IMR-90 (cell line): Measurements from ENCODE around the gene FAM89B. TPM values are rescaled to one million over a fixed set of nuclear protein-coding genes. Genes with fewer than 3 reads are reported as not detected.

ENCODE experiments used
- ATAC-seq: fragments of 200-7000 bp; cut with Tn5 transposase; 2 replicates; pipeline ENCODE4 v1.9.1; 2020; ENCODE audit warnings: low read depth, mild to moderate bottlenecking, moderate library complexity
- BruUV-seq: library from RNA; stranded (reverse); fragments of 400-500 nt; replicated peaks from 2 replicates; lab custom pipeline; 2021; lab: Mats Ljungman, UMichigan
- CTCF ChIA-PET: fragments of 300-600 bp; formaldehyde crosslinking; extraction: SDS; loops from one replicate; lab custom pipeline; 2021; ENCODE audit warnings: antibody characterized with exemption; lab: Yijun Ruan, JAX
- POLR2A ChIA-PET: fragments of 300-600 bp; sonication (Branson Sonifier 250); formaldehyde crosslinking; loops from one replicate; lab custom pipeline; 2022; ENCODE audit warnings: antibody characterized with exemption; ENCODE audit not compliant: unreplicated experiment; lab: Charles Lee
- DNase-seq: peaks from one replicate; pipeline ENCODE4 v3.0.0; 2013
- H2AFZ ChIP-seq: replicated peaks from 2 replicates; pipeline ENCODE3; 2013; ENCODE audit warnings: low read length, mild to moderate bottlenecking; ENCODE audit not compliant: poor library complexity
- H2AK5ac ChIP-seq: 2 replicates; pipeline ENCODE4 v1.6.1; 2013; ENCODE audit warnings: low read depth, low read length, inconsistent platforms
- H2AK9ac ChIP-seq: replicated peaks from 2 replicates; pipeline ENCODE3; 2013; ENCODE audit warnings: mild to moderate bottlenecking, low read depth, low read length, moderate library complexity; ENCODE audit not compliant: poor library complexity
- H2BK120ac ChIP-seq: 2 replicates; pipeline ENCODE4 v1.6.1; 2013; ENCODE audit warnings: low read depth, low read length, inconsistent platforms
- H2BK15ac ChIP-seq: 3 replicates; pipeline ENCODE4 v1.6.1; 2013; ENCODE audit warnings: low read depth, low read length, inconsistent platforms
- H2BK20ac ChIP-seq: 2 replicates; pipeline ENCODE4 v1.6.1; 2013; ENCODE audit warnings: low read depth, mild to moderate bottlenecking, inconsistent platforms, low read length, moderate library complexity
- H2BK5ac ChIP-seq: 2 replicates; pipeline ENCODE4 v1.6.1; 2013; ENCODE audit warnings: mild to moderate bottlenecking, low read depth, low read length, inconsistent platforms; ENCODE audit not compliant: poor library complexity, severe bottlenecking
- H3K14ac ChIP-seq: replicated peaks from 2 replicates; pipeline ENCODE4 v1.6.1; 2013; ENCODE audit warnings: low read depth, low read length, inconsistent platforms
- H3K18ac ChIP-seq: 2 replicates; pipeline ENCODE4 v1.6.1; 2013; ENCODE audit warnings: low read depth, low read length, control low read depth
- H3K23ac ChIP-seq: 2 replicates; pipeline ENCODE4 v1.6.1; 2013; ENCODE audit warnings: low read depth, low read length, inconsistent platforms
- H3K27ac ChIP-seq: 2 replicates; pipeline ENCODE4 v1.5.1; 2013; ENCODE audit warnings: mild to moderate bottlenecking, control low read depth, low read length; ENCODE audit not compliant: insufficient read depth
- H3K27me3 ChIP-seq: 2 replicates; pipeline ENCODE4 v1.6.1; 2013; ENCODE audit warnings: low read length; ENCODE audit not compliant: control insufficient read depth, insufficient read depth
- H3K36me3 ChIP-seq: 2 replicates; pipeline ENCODE4 v1.6.1; 2013; ENCODE audit warnings: low read length, mixed read lengths; ENCODE audit not compliant: control insufficient read depth, insufficient read depth
- H3K4ac ChIP-seq: 2 replicates; pipeline ENCODE4 v1.6.1; 2013; ENCODE audit warnings: low read depth, low read length, inconsistent platforms
- H3K4me1 ChIP-seq: 2 replicates; pipeline ENCODE4 v1.6.1; 2013; ENCODE audit warnings: low read length, mixed read lengths; ENCODE audit not compliant: control insufficient read depth, insufficient read depth
- H3K4me2 ChIP-seq: 2 replicates; pipeline ENCODE4 v1.6.1; 2013; ENCODE audit warnings: low read depth, mild to moderate bottlenecking, control low read depth, low read length, moderate library complexity
- H3K4me3 ChIP-seq: 2 replicates; pipeline ENCODE4 v1.5.1; 2013; ENCODE audit warnings: low read depth, mild to moderate bottlenecking, control low read depth, low read length, moderate library complexity; ENCODE audit not compliant: insufficient read depth
- H3K56ac ChIP-seq: 2 replicates; pipeline ENCODE4 v1.6.1; 2013; ENCODE audit warnings: low read length, inconsistent platforms; ENCODE audit not compliant: insufficient read depth; ENCODE audit errors: extremely low read depth
- H3K79me1 ChIP-seq, 2 experiments: 2 replicates each; pipeline ENCODE4 v1.6.1; 2013; ENCODE audit warnings: low read length in 2 of 2, inconsistent platforms in 1 of 2, low read depth in 1 of 2
- H3K9ac ChIP-seq: 2 replicates; pipeline ENCODE4 v1.6.1; 2013; ENCODE audit warnings: low read depth, low read length, control low read depth
- H3K9me1 ChIP-seq: 2 replicates; pipeline ENCODE4 v1.6.1; 2013; ENCODE audit warnings: low read length, inconsistent platforms; ENCODE audit not compliant: insufficient read depth
- H3K9me3 ChIP-seq: 2 replicates; pipeline ENCODE4 v1.6.1; 2013; ENCODE audit warnings: low read length; ENCODE audit not compliant: control insufficient read depth, insufficient read depth
- H4K20me1 ChIP-seq: 2 replicates; pipeline ENCODE4 v1.6.1; 2013; ENCODE audit warnings: low read length, inconsistent platforms; ENCODE audit not compliant: insufficient read depth
- H4K5ac ChIP-seq: 2 replicates; pipeline ENCODE4 v1.6.1; 2013; ENCODE audit warnings: mild to moderate bottlenecking, low read depth, low read length, control low read depth
- H4K8ac ChIP-seq, 2 experiments: 2 replicates each; pipeline ENCODE4 v1.6.1; 2013; ENCODE audit warnings: low read depth in 2 of 2, low read length in 2 of 2, control low read depth in 1 of 2, inconsistent platforms in 1 of 2
- H4K91ac ChIP-seq: 2 replicates; pipeline ENCODE4 v1.6.1; 2013; ENCODE audit warnings: low read depth, low read length, inconsistent platforms; ENCODE audit not compliant: insufficient read depth
- CHD1 ChIP-seq: IDR thresholded peaks from 2 replicates; pipeline ENCODE4 v1.6.1; 2012; ENCODE audit warnings: low read depth, low read length, improper control_type of control experiment
- FOS ChIP-seq: fragments of 150-350 bp; IDR thresholded peaks from 2 replicates; pipeline ENCODE4 v1.6.1; 2016; ENCODE audit warnings: low read depth, low read length
- WGBS, 2 experiments: methylation state at CpG; one replicate each; pipeline versions ENCODE4 v1.1.5 to v1.1.7; 2013; ENCODE audit warnings: missing lambda C conversion rate in 2 of 2; ENCODE audit not compliant: insufficient read length in 1 of 2; ENCODE audit errors: extremely low coverage in 2 of 2; 5-methylcytosine and 5-hydroxymethylcytosine counted together
- dilution Hi-C: fragments of 300-500 bp; cut with HindIII; formaldehyde crosslinking; loops from one replicate; pipeline ENCODE4 v1.14.3; 2018; ENCODE audit warnings: low sequenced_read_pairs; ENCODE audit not compliant: unreplicated experiment
- in situ Hi-C: fragments of 300-500 bp; cut with MboI; formaldehyde crosslinking; loops from 3 replicates; pipeline ENCODE4 v1.14.3; 2019; ENCODE audit warnings: low sequenced_read_pairs, inconsistent platforms, mixed read lengths
- intact Hi-C: fragments of 100-400 bp; cut with micrococcal nuclease; formaldehyde crosslinking; loops from 2 replicates; pipeline ENCODE4 v1.10.0; 2022
- polyA plus RNA-seq, 3 experiments: library from polyadenylated mRNA; depleted of rRNA; stranded (reverse); fragments of >200 nt; gene quantifications; 2 replicates each; pipeline ENCODE4 v1.2.3, GENCODE V29; 2012; ENCODE audit warnings: low replicate concordance in 1 of 3
- total RNA-seq: library from RNA; depleted of rRNA; stranded (reverse); fragments of >200 nt; gene quantifications from 2 replicates; pipeline ENCODE4 v1.2.3, GENCODE V29; 2012

Gene FAM89B
- total and polyA plus RNA-seq, 2 of the 4 experiments (the other 2 are of a cell fraction): 12.0 to 65.5 TPM

GRCh38 chr11:65549096-65549495 is 23.2 kb upstream of the FAM89B start:
- no TSS peak for BruUV-seq
- Histone ChIP-seq H3K9ac (no peak overlapping the region), H2AK9ac (no peak overlapping the region), H4K5ac (no peak overlapping the region), H3K14ac (no peak overlapping the region), H2BK15ac (no peak overlapping the region), H3K4me3 (no peak overlapping the region), H4K8ac (no peak overlapping the region), H2AK5ac (no peak overlapping the region), H3K56ac (no peak overlapping the region), H2BK20ac (no peak overlapping the region), H3K27ac (no peak overlapping the region), H3K4me1 (no peaks in the 10 kb centered on the region), H3K9me1 (no peaks in the 10 kb centered on the region), H4K91ac (no peak overlapping the region), H4K20me1 (peaks cover 8% of the 10 kb centered on the region), H3K23ac (no peak overlapping the region), H3K36me3 (peaks cover 50% of the 10 kb centered on the region), H3K79me1 (peaks cover 3 to 8% of the 10 kb centered on the region in 2 experiments; a peak in 3 of 4 replicates), H3K9me3 (no peaks in the 10 kb centered on the region), H2BK5ac (no peak overlapping the region), H2BK120ac (no peak overlapping the region), H2AFZ (no peak overlapping the region), H3K4me2 (no peak overlapping the region), H3K27me3 (no peaks in the 10 kb centered on the region), H3K18ac (no peak overlapping the region), H3K4ac (no peak overlapping the region)
- in situ Hi-C loops: no loop called here
- WGBS, 2 experiments: no CpG with 5 or more reads among the region's 3 CpGs
- ATAC-seq (no peak), DNase-seq (no peak)
- CTCF ChIA-PET: no interaction called here
- no peak for TF ChIP-seq CHD1
- no peak for TF ChIP-seq FOS
- dilution Hi-C loops: no loop called here
- POLR2A ChIA-PET: no interaction called here
- intact Hi-C loops: no loop called here
